ENCODE data around the gene SUFU. TPM values are rescaled to one million over a fixed set of nuclear protein-coding genes. Genes with fewer than 3 reads are reported as not detected.
A peak's percentile ranks its signal among the peaks of the same experiment; 100 is the strongest.
"Not testable (repeated sequence)": the region's sequence is repeated elsewhere in the genome, so short reads cannot be mapped to it uniquely, and the experiment has no call there.

SUFU gene
- total and polyA plus RNA-seq, 10 donors = 2.0 to 21.9 (median 13.0) TPM

DNA sequence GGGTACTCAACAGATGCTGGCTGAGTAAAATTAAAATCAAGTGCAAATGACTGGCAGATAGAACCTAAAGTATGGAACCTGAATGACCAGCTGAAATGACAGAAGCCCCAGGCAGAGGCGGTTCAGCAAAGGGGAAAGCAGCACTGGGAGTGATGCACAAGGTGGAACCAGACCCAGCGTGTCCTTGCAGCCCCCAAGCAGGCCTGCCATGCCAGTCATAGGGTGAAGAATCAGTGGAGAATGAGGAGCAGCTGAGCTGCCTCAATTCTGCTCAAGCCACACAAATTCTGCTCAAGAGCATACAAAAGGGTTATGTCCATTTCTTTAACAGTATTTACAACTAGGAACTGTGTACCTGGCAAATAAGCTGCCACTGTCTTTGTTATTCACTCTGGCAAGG, 10.0 kb upstream of the SUFU start:
- Histone ChIP-seq H3K4me1 (peaks cover 0 to 59% (median 26%) of the 10 kb centered on the region in 6 donors), H3K27ac (no peak overlapping the region), H3K9me3 (no peaks in the 10 kb centered on the region), H3K4me3 (no peak overlapping the region), H3K36me3 (peaks cover 0 to 78% (median 25%) of the 10 kb centered on the region in 6 donors), H3K27me3 (replicated peaks in 1 of 7) (no peaks in the 10 kb centered on the region)
- DNase-seq = peak; percentile 5
- TF ChIP-seq, protein P1, sequence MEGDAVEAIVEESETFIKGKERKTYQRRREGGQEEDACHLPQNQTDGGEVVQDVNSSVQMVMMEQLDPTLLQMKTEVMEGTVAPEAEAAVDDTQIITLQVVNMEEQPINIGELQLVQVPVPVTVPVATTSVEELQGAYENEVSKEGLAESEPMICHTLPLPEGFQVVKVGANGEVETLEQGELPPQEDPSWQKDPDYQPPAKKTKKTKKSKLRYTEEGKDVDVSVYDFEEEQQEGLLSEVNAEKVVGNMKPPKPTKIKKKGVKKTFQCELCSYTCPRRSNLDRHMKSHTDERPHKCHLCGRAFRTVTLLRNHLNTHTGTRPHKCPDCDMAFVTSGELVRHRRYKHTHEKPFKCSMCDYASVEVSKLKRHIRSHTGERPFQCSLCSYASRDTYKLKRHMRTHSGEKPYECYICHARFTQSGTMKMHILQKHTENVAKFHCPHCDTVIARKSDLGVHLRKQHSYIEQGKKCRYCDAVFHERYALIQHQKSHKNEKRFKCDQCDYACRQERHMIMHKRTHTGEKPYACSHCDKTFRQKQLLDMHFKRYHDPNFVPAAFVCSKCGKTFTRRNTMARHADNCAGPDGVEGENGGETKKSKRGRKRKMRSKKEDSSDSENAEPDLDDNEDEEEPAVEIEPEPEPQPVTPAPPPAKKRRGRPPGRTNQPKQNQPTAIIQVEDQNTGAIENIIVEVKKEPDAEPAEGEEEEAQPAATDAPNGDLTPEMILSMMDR (IDR thresholded peaks at IDR 0.05 in 8 of 11, conservative IDR thresholded peaks at IDR 0.05 in 3 of 11) = no peak
- TF ChIP-seq POLR2A (IDR thresholded peaks at IDR 0.05) (no peak), POLR2AphosphoS5 (IDR thresholded peaks at IDR 0.05) (no peak)
- intact Hi-C loops (cut with DNase I; ENCODE audit: low total_unique reads) = no loop called here
- 87 to 95% (median 90%) methylated on average over 2 of the region's 2 CpGs for WGBS, 5 donors

DNA sequence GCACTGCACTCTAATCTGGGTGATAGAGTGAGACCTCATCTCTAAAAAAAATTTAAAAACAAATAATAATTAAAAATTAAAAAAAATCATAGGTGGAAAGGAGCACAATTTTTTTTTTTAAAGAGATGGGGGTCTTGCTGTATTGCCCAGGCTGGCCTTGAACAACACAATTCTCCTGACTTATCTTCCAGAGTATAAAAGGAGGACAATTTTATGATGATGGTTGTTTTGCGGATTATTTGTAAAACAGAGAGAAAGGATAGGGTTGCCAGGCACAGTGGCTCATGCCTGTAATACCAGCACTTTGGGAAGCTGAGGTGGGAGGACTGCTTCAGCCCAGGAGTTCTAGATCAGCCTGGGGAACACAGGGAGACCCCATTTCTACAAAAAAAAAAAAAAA, 6.2 kb upstream of the SUFU start:
- WGBS, 5 donors = 93 to 98% (median 96%) methylated on average over 1 of the region's 1 CpG
- no peak for DNase-seq
- no peaks in the 10 kb centered on the region for H3K9me3 ChIP-seq
- H3K4me3 ChIP-seq = no peak overlapping the region
- H3K36me3 ChIP-seq = peaks cover 0 to 41% (median 4%) of the 10 kb centered on the region in 6 donors
- no peak for TF ChIP-seq POLR2A (IDR thresholded peaks at IDR 0.05)
- TF ChIP-seq POLR2AphosphoS5 (IDR thresholded peaks at IDR 0.05) = no peak
- TF ChIP-seq, protein P1 (IDR thresholded peaks at IDR 0.05 in 8 of 11, conservative IDR thresholded peaks at IDR 0.05 in 3 of 11) = no peak
- H3K4me1 ChIP-seq = peaks cover 11 to 79% (median 49%) of the 10 kb centered on the region in 6 donors
- no peak overlapping the region for H3K27ac ChIP-seq
- intact Hi-C loops (cut with DNase I; ENCODE audit: low total_unique reads) = no loop called here
- no peaks in the 10 kb centered on the region for H3K27me3 ChIP-seq (replicated peaks in 1 of 7)

DNA sequence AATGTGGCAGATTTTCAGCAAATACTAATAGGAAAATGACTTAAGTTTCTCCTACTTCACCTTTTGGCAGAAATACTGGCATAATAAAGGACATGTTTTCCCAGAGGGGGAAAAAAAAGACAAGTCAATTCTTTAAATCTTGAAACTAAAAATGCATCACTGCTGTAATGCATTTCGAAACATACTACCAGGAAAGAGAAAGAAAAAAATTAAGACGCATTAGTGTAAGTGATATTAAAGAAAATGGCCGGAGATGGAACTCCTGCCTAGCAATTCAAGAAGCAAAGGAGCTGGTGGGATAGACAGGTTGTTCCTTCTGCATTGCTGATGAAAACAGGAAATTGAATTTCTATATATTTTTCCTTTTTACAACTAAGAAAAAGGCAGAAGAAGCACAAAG, 4.4 kb upstream of the SUFU start:
- intact Hi-C loops (cut with DNase I; ENCODE audit: low total_unique reads) = no loop called here
- no peak overlapping the region for H3K4me3 ChIP-seq
- no peak for DNase-seq
- H3K36me3 ChIP-seq = peaks cover 0 to 24% (median 0%) of the 10 kb centered on the region in 6 donors
- TF ChIP-seq POLR2AphosphoS5 (IDR thresholded peaks at IDR 0.05) = no peak
- H3K9me3 ChIP-seq = no peaks in the 10 kb centered on the region
- no peaks in the 10 kb centered on the region for H3K27me3 ChIP-seq (replicated peaks in 1 of 7)
- peak overlapping the region in 1 of 8 donors; percentile 1 for H3K27ac ChIP-seq
- 65 to 86% (median 80%) methylated on average over 3 of the region's 3 CpGs for WGBS, 5 donors
- peaks cover 18 to 74% (median 53%) of the 10 kb centered on the region in 6 donors for H3K4me1 ChIP-seq

DNA sequence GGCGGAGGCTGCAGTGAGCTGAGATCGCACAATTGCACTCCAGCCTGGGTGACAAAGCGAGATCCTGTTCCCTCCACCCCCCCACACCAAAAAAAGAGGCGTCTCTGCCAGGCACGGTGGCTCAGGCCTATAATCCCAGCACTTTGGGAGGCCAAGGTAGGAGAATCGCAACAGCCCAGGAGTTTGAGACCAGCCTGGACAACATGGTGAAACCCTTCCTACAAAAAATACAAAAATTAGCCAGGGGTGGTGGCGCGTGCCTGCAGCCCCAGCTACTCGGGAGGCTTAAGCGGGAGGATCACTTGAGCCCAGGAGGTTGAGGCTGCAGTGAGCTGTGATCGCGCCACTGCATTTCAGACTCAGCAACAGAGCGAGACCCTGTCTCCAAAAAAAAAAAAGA, 3.1 kb upstream of the SUFU start:
- intact Hi-C loops (cut with DNase I; ENCODE audit: low total_unique reads) = loop anchor here (5.0 kb wide), 1 partner anchor 82 kb away; no protein-coding TSS in a partner anchor
- Histone ChIP-seq H3K27ac (peak overlapping the region in 3 of 8 donors; percentile 91 to 97 (median 95)), H3K36me3 (peaks cover 0 to 15% (median 0%) of the 10 kb centered on the region in 6 donors), H3K4me1 (peaks cover 29 to 84% (median 64%) of the 10 kb centered on the region in 6 donors), H3K4me3 (peak overlapping the region in 1 of 8 donors; percentile 98)
- not testable (repeated sequence) for H3K27me3 ChIP-seq (replicated peaks in 1 of 7); H3K9me3 ChIP-seq
- DNase-seq = peak; percentile 68
- WGBS, 5 donors = 93 to 97% (median 96%) methylated on average over 13 of the region's 13 CpGs

DNA sequence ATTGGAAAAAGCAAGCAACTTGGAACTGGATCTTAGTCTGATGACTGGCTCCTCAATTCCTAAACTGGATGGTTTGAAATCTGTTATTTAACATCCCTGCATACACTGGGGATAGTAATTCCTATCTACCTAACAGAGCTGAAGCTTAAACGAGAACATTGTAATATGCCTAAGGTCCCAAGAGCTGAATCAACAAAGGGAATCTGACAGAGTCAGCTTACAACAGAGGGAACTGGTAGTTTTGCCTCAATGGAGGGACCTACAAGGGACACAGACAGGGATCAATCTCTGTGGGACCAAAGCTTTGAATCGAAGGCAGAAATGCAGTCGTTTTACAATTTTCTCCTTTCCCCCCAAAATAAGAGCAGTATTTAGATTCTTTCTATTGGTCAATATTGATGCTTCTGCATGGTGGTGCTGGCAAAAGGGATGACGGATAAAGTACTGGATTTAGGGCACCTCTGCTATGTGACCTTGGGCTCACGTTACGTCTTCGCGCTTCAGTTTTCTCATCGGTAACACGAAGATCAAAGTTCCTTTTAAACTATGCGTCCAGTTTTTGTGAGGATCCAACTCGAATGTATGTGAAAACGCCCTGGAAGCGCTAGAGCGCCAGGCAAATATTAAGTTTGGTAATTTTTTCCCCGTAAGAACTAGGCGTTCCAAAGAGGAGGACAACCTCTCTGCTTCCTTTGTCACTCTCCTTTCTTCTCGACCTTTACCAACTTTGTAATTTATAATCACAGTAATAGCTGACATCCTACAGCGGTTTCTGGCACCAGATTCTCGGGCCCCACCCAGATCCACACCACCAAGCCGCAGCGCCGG, 2.4 kb upstream of the SUFU start:
- Histone ChIP-seq H3K4me3 (peak overlapping the region; percentile 71 to 98 (median 88)), H3K36me3 (peaks cover 0 to 15% (median 0%) of the 10 kb centered on the region in 6 donors), H3K27ac (peak overlapping the region; percentile 74 to 97 (median 93)), H3K27me3 (replicated peaks in 1 of 7) (no peaks in the 10 kb centered on the region), H3K9me3 (no peaks in the 10 kb centered on the region), H3K4me1 (peaks cover 30 to 85% (median 66%) of the 10 kb centered on the region in 6 donors)
- intact Hi-C loops (cut with DNase I; ENCODE audit: low total_unique reads) = loop anchor here (5.0 kb wide), 1 partner anchor 81 kb away; no protein-coding TSS in a partner anchor
- DNase-seq = no peak
- TF ChIP-seq, protein P1 (IDR thresholded peaks at IDR 0.05 in 8 of 11, conservative IDR thresholded peaks at IDR 0.05 in 3 of 11) = no peak
- peak in 1 of 3 donors; percentile 3 for TF ChIP-seq POLR2A (IDR thresholded peaks at IDR 0.05)
- TF ChIP-seq POLR2AphosphoS5 (IDR thresholded peaks at IDR 0.05) = no peak
- WGBS, 5 donors = 4 to 7% (median 5%) methylated on average over 23 of the region's 23 CpGs

Measured in spleen (tissue), 11 donors.